ENCODE measurements around the gene TBPL1. TPM values are rescaled to one million over a fixed set of nuclear protein-coding genes. Genes with fewer than 3 reads are reported as not detected.

TBPL1 gene
- total RNA-seq, 1 experiment from 2014 or later = 39.7 TPM

- Histone ChIP-seq H3K4me1 (ENCODE audit: control insufficient read depth, insufficient read depth, low read length) (peaks cover 42% of the 10 kb centered on the region), H3K27ac (ENCODE audit: low read length) (peak overlapping the region; percentile 77), H3K36me3 (ENCODE audit: control insufficient read depth, insufficient read depth, low read length) (peaks cover 2% of the 10 kb centered on the region; the same call in 1 of the 2 replicates), H3K27me3 (ENCODE audit: control insufficient read depth, insufficient read depth, low read length) (no peaks in the 10 kb centered on the region), H3K4me3 (ENCODE audit: low read depth in 2 of 2, low read length in 2 of 2) (peak overlapping the region; percentile 92 to 94), H3K9me3 (ENCODE audit: control insufficient read depth, insufficient read depth, low read depth, low read length) (no peaks in the 10 kb centered on the region)
- CTCF ChIA-PET = interaction anchor here (0.6 kb wide), 1 partner anchor 10 kb away, joined by 7 read pairs; no protein-coding TSS in a partner anchor
- POLR2A ChIA-PET = interaction anchor here (0.5 to 0.6 kb wide), 2 partner anchors 9 to 350 kb away, joined by 3 read pairs; no protein-coding TSS in a partner anchor
- in situ Hi-C loops (cut with HindIII; ENCODE audit: low pct_unique_long_range_greater_than_20kb, low sequenced_read_pairs) (no loop called here), intact Hi-C loops (cut with micrococcal nuclease; ENCODE audit: unreplicated experiment) (no loop called here)
- no peak; the same call in 1 of the 2 replicates for ATAC-seq
- TF ChIP-seq REST (IDR thresholded peaks at IDR 0.05; ENCODE audit: insufficient read depth in 1 of 2, low read depth in 2 of 2, low read length in 1 of 2) = no peak
- TF ChIP-seq, protein P1, sequence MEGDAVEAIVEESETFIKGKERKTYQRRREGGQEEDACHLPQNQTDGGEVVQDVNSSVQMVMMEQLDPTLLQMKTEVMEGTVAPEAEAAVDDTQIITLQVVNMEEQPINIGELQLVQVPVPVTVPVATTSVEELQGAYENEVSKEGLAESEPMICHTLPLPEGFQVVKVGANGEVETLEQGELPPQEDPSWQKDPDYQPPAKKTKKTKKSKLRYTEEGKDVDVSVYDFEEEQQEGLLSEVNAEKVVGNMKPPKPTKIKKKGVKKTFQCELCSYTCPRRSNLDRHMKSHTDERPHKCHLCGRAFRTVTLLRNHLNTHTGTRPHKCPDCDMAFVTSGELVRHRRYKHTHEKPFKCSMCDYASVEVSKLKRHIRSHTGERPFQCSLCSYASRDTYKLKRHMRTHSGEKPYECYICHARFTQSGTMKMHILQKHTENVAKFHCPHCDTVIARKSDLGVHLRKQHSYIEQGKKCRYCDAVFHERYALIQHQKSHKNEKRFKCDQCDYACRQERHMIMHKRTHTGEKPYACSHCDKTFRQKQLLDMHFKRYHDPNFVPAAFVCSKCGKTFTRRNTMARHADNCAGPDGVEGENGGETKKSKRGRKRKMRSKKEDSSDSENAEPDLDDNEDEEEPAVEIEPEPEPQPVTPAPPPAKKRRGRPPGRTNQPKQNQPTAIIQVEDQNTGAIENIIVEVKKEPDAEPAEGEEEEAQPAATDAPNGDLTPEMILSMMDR (IDR thresholded peaks at IDR 0.05) = no peak
- TF ChIP-seq TCF7L2 (IDR thresholded peaks at IDR 0.05; ENCODE audit: low read depth, low read length) = no peak
- TF ChIP-seq SIN3A (IDR thresholded peaks at IDR 0.05; ENCODE audit: borderline replicate concordance, insufficient read depth, low read depth, low read length) = no peak
- TF ChIP-seq POLR2AphosphoS5 (IDR thresholded peaks at IDR 0.05; ENCODE audit: low read depth, low read length) = no peak
- no peak for DNase-seq (ENCODE audit: low read depth, low spot score)
- BruUV-seq (replicated peaks) = no TSS peak
Observed at GRCh38 chr6:133953634-133954415, 801 bp downstream of the TBPL1 start.

- H3K9me3 ChIP-seq (ENCODE audit: control insufficient read depth, insufficient read depth, low read depth, low read length) = no peaks in the 10 kb centered on the region
- no peaks in the 10 kb centered on the region for H3K27me3 ChIP-seq (ENCODE audit: control insufficient read depth, insufficient read depth, low read length)
- no peak for ATAC-seq
- peaks cover 45% of the 10 kb centered on the region for H3K4me1 ChIP-seq (ENCODE audit: control insufficient read depth, insufficient read depth, low read length)
- POLR2A ChIA-PET = interaction anchor here (0.5 to 0.6 kb wide), 3 partner anchors 8 to 349 kb away, joined by 3 read pairs; no protein-coding TSS in a partner anchor
- H3K27ac ChIP-seq (ENCODE audit: low read length) = peak overlapping the region; percentile 77
- no peak for TF ChIP-seq SIN3A (IDR thresholded peaks at IDR 0.05; ENCODE audit: borderline replicate concordance, insufficient read depth, low read depth, low read length)
- TF ChIP-seq, protein P1 (IDR thresholded peaks at IDR 0.05) = no peak
- no peak for TF ChIP-seq POLR2AphosphoS5 (IDR thresholded peaks at IDR 0.05; ENCODE audit: low read depth, low read length)
- TF ChIP-seq REST (IDR thresholded peaks at IDR 0.05; ENCODE audit: insufficient read depth in 1 of 2, low read depth in 2 of 2, low read length in 1 of 2) = no peak
- TF ChIP-seq TCF7L2 (IDR thresholded peaks at IDR 0.05; ENCODE audit: low read depth, low read length) = no peak
- CTCF ChIA-PET = no interaction called here
- in situ Hi-C loops (cut with HindIII; ENCODE audit: low pct_unique_long_range_greater_than_20kb, low sequenced_read_pairs) = no loop called here
- H3K36me3 ChIP-seq (ENCODE audit: control insufficient read depth, insufficient read depth, low read length) = peaks cover 2% of the 10 kb centered on the region; the same call in 1 of the 2 replicates
- no TSS peak for BruUV-seq (replicated peaks)
- DNase-seq (ENCODE audit: low read depth, low spot score) = no peak
- intact Hi-C loops (cut with micrococcal nuclease; ENCODE audit: unreplicated experiment) = no loop called here
- H3K4me3 ChIP-seq (ENCODE audit: low read depth in 2 of 2, low read length in 2 of 2) = peak overlapping the region; percentile 92 to 94
Observed at GRCh38 chr6:133954657-133955576, 1.9 kb downstream of the TBPL1 start.
